Mucosa of rectum (tissue), 2 donors: Measurements from ENCODE around the gene NATD1.

Source experiments
- H3K27ac ChIP-seq, 2 donors: one replicate each; pipeline ENCODE4 v1.7.0; 2013; ENCODE audit warnings: inconsistent platforms in 2 of 2, low read depth in 2 of 2, low read length in 2 of 2
- H3K27me3 ChIP-seq, 2 donors: one replicate each; pipeline ENCODE4 v1.7.0; 2013; ENCODE audit warnings: low read length in 2 of 2; ENCODE audit not compliant: control insufficient read depth in 2 of 2, insufficient read depth in 2 of 2
- H3K36me3 ChIP-seq, 2 donors: one replicate each; pipeline ENCODE4 v1.7.0; 2013; ENCODE audit warnings: low read length in 2 of 2; ENCODE audit not compliant: control insufficient read depth in 2 of 2, insufficient read depth in 2 of 2
- H3K4me1 ChIP-seq, 2 donors: one replicate each; pipeline ENCODE4 v1.7.0; 2013; ENCODE audit warnings: low read length in 2 of 2, mild to moderate bottlenecking in 1 of 2; ENCODE audit not compliant: control insufficient read depth in 2 of 2, insufficient read depth in 2 of 2
- H3K4me3 ChIP-seq, 2 donors: one replicate each; pipeline ENCODE4 v1.7.0; 2013; ENCODE audit warnings: low read length in 2 of 2
- H3K9ac ChIP-seq, 2 donors: one replicate each; pipeline ENCODE4 v1.7.0; 2013; ENCODE audit warnings: low read length in 2 of 2, low read depth in 1 of 2, mild to moderate bottlenecking in 1 of 2
- H3K9me3 ChIP-seq, 2 donors: one replicate each; pipeline ENCODE4 v1.7.0; 2013; ENCODE audit warnings: low read length in 2 of 2; ENCODE audit not compliant: control insufficient read depth in 2 of 2
- donor health status: healthy.
- donor health status: Normal muscosa, but diverticular disease.

NATD1 gene

GRCh38 chr17:21214777-21215541 lies 38.3 kb downstream of the NATD1 start:
- peak overlapping the region; percentile 76 to 96 for H3K4me3 ChIP-seq
- H3K36me3 ChIP-seq: peaks cover 0 to 8% of the 10 kb centered on the region in 2 donors
- peak overlapping the region; percentile 73 to 98 for H3K9ac ChIP-seq
- no peaks in the 10 kb centered on the region for H3K9me3 ChIP-seq
- no peaks in the 10 kb centered on the region for H3K27me3 ChIP-seq
- peaks cover 44 to 45% of the 10 kb centered on the region in 2 donors for H3K4me1 ChIP-seq
- peak overlapping the region; percentile 95 for H3K27ac ChIP-seq

GRCh38 chr17:21214015-21214776 lies 39.0 kb downstream of the NATD1 start, which contains the start of gene TMEM11:
Gene TMEM11, minus strand, starts transcription at chr17:21214161. Its CDS starts 9 bp downstream, at chr17:21214152.
- peak within 1 kb of the TSS; percentile 91 to 98 for H3K9ac ChIP-seq
- H3K9me3 ChIP-seq: no peaks in the 10 kb centered on the region
- H3K27me3 ChIP-seq: no peaks in the 10 kb centered on the region
- peaks cover 0 to 8% of the 10 kb centered on the region in 2 donors for H3K36me3 ChIP-seq
- peaks cover 51 to 52% of the 10 kb centered on the region in 2 donors for H3K4me1 ChIP-seq
- H3K27ac ChIP-seq: peak within 1 kb of the TSS; percentile 95
- H3K4me3 ChIP-seq: peak within 1 kb of the TSS; percentile 76 to 96

DNA sequence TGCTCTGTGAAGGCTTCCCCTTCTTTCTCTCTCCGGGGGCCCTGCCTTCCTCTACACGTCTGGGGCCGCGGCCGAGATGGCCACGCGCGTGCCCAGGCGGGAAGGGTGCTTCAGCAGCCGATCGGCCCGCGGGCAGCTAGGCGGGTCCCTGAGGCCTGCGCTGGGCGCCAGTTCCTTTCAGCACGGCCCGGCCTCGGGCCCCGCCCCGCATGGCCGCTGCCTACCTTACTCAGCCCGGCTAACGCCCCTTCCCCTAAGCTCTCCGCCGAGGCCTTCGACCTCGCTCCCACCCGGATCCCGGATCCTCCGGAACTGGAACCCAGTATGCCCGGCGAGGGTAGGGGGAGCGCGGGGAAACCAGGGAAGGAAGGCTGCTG lies 39.6 kb downstream of the NATD1 start:
- H3K27ac ChIP-seq: peak overlapping the region; percentile 95
- peaks cover 54 to 55% of the 10 kb centered on the region in 2 donors for H3K4me1 ChIP-seq
- H3K27me3 ChIP-seq: no peaks in the 10 kb centered on the region

DNA sequence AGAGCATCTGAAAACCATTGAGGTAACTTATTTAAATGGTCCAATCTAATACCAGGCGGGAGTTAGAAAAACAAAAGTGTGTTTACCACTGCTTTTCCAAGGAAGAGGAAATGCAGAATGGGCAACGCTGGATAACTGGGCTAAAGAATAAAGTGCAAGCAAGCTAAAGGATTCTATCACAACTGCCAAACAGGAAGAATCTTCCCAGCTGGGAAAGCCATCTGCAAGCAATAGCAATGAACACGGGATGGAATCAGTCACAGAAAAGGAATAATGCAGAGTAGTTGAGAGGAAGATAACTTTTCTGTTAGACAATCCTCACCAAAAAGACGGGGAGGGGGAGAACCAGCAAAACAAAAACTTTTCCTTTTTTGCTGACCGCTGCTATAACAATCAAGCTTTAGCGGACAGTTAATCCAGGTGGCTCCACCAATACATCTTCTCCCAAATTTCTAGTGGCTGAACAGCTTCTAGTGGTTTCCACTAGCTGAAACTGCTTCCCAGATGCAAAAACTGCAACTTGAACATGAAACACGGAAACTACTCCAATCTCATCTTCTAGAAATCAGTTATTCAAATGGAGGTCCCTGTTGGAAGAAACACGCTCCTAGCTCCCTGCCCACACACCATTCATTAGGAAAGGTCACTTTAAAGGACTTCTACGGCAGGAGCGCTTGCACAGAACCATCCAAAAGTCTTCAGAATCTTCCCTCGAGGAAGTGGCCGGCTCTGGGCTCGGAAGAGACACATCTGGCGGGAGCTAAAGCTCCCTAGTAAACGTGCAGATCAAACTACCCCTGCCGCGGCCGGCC lies 40.2 kb downstream of the NATD1 start:
- H3K27me3 ChIP-seq: no peaks in the 10 kb centered on the region
- no peaks in the 10 kb centered on the region for H3K9me3 ChIP-seq
- peaks cover 3 to 18% of the 10 kb centered on the region in 2 donors for H3K36me3 ChIP-seq
- peak overlapping the region; percentile 95 for H3K27ac ChIP-seq
- peaks cover 53 to 54% of the 10 kb centered on the region in 2 donors for H3K4me1 ChIP-seq
- peak overlapping the region; percentile 76 to 96 for H3K4me3 ChIP-seq
- peak overlapping the region; percentile 91 to 98 for H3K9ac ChIP-seq

More for the DNA sequence above, 39.6 kb downstream of the NATD1 start:
- H3K4me3 ChIP-seq: peak overlapping the region; percentile 76 to 96
- peaks cover 3 to 13% of the 10 kb centered on the region in 2 donors for H3K36me3 ChIP-seq
- no peaks in the 10 kb centered on the region for H3K9me3 ChIP-seq
- peak overlapping the region; percentile 91 to 98 for H3K9ac ChIP-seq

DNA sequence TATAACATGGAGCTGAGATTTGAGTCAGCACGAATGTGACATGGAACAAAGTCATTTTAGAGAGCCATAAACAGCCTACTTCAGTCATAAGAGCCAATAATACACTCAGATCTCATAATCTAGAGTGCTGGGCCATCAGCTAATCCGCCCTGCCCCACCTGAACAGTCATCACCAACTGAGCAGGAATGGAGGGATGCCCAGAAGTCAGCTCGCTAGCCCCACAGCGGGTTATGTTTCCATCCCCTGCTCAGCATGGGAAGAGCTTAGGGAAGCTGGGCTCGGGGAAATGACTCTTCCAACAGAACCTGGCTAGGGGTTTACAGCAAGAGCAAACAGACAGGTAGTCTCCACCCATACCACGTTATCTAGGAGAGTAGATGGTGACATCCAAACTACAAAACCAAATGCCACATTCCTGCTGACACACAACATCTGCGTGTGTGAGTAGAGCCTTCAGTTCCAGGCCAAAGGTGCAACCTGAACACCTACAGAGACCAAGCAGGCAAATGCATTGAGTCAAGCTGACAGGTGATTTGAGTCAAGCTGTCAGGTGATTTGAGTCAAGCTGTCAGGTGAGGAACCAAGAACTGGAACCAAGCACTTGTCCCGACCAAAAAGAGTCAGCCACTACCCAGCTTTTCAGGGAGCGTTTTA lies 41.3 kb downstream of the NATD1 start:
- Histone ChIP-seq H3K4me1 (peaks cover 53 to 54% of the 10 kb centered on the region in 2 donors), H3K27ac (peak overlapping the region; percentile 59 to 76), H3K36me3 (peaks cover 3 to 18% of the 10 kb centered on the region in 2 donors), H3K9me3 (no peaks in the 10 kb centered on the region), H3K9ac (peak overlapping the region; percentile 16 to 26), H3K4me3 (peak overlapping the region in 1 of 2 donors; percentile 43), H3K27me3 (no peaks in the 10 kb centered on the region)

DNA sequence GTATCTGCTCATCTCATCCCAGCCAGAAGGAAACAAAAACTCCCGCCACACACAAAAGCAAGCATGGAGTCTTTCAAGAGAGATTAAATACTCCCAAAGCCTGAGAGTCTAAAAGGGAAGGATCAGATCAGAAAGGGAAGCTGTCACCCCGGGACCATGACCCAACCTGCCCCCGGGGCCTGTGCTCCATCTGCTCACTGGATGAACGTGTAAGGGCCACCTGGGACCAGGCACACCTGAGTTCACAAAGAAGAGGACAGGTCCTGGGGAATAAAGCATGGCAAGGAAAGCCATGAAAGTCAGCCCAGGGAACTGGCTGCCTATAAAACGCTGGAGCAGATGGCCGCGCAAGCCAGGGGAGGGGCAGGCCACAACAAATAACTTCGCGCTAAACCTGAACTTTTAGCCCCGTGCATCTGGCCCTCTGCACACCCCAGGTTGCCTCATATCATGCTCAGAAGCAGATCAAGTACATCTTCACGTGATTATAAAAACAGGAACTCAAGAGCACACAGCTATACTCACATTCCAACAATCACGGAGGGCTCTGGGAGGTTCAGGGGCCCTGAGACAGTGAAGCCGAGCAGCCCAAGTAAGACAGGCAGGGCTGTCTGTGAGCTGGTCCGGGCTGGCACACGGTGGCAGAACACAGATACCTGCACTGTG lies 42.7 kb downstream of the NATD1 start:
- H3K4me1 ChIP-seq: peaks cover 53 to 54% of the 10 kb centered on the region in 2 donors
- H3K9me3 ChIP-seq: no peaks in the 10 kb centered on the region
- H3K27me3 ChIP-seq: no peaks in the 10 kb centered on the region
- H3K36me3 ChIP-seq: peaks cover 3 to 22% of the 10 kb centered on the region in 2 donors
- peak overlapping the region in 1 of 2 donors; percentile 48 for H3K9ac ChIP-seq
- H3K4me3 ChIP-seq: peak overlapping the region in 1 of 2 donors; percentile 21
- H3K27ac ChIP-seq: peak overlapping the region; percentile 63 to 76

DNA sequence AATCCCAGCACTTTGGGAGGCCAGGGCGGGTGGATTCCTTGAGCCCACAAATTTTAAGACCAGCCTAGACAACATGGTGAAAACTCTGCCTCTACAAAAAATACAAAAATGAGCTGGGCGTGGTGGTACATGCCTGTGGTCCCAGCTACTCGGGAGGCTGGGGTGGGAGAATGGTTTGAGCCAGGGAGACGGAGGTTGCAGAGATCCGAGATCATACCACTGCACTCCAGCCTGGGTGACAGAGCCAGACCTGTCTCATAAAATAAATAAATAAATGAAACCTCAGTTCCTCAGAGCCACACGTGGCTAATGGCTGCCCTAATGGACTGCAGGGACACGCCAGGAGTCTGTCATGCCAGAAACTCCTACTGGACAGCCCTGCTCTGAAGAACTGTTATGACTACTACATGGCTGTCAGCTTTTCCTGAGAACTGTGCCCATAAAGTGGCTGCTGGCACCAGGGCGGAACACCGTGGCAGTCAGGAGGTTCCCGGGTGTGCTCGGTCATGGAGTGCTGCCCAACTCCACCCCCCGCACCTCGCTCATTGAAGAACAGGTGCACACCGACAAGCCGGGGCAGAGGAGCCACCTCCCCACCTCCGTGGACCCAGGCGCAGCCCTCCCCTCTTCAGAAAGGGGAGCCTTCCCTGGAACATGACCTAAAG lies 43.6 kb downstream of the NATD1 start:
- Histone ChIP-seq H3K27ac (peak overlapping the region; percentile 63 to 76), H3K36me3 (peaks cover 3 to 22% of the 10 kb centered on the region in 2 donors), H3K4me1 (peaks cover 46 to 48% of the 10 kb centered on the region in 2 donors), H3K9me3 (no peaks in the 10 kb centered on the region), H3K9ac (peak overlapping the region in 1 of 2 donors; percentile 48), H3K27me3 (no peaks in the 10 kb centered on the region), H3K4me3 (no peak overlapping the region)

GRCh38 chr17:21208352-21208751 lies 44.9 kb downstream of the NATD1 start:
- Histone ChIP-seq H3K9ac (no peak overlapping the region), H3K4me3 (no peak overlapping the region), H3K4me1 (peaks cover 46% of the 10 kb centered on the region in 2 donors)

More at GRCh38 chr17:21208352-21208751, 44.9 kb downstream of the NATD1 start:
- Histone ChIP-seq H3K36me3 (peaks cover 3 to 22% of the 10 kb centered on the region in 2 donors), H3K27ac (no peak overlapping the region), H3K9me3 (no peaks in the 10 kb centered on the region), H3K27me3 (no peaks in the 10 kb centered on the region)
